ENCODE measurements around the gene C11orf42.
"Not testable (repeated sequence)": the region's sequence is repeated elsewhere in the genome, so short reads cannot be mapped to it uniquely, and the experiment has no call there.

The C11orf42 gene

DNA sequence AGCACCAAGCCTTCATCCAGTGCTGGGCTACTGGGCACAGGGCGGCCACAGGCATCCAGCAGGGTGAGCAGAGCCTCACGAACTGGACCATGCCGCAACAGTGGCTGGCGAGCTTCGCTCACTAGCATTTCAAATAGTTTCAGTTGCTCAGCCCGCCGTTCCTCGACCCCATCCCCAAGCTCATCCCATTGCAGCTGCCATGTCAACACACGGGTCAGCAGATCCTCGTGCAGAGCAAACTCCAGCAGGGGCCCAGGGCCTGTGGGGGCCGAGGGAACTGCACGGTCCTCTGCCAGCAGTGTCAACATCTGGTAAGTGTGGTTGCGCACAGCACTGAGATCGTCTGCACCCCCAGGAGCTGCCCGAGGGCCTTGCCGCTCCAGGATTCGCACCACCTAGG lies 18.5 kb downstream of the C11orf42 start:
- no peak for DNase-seq (ENCODE audit: low read depth in 2 of 2)

DNA sequence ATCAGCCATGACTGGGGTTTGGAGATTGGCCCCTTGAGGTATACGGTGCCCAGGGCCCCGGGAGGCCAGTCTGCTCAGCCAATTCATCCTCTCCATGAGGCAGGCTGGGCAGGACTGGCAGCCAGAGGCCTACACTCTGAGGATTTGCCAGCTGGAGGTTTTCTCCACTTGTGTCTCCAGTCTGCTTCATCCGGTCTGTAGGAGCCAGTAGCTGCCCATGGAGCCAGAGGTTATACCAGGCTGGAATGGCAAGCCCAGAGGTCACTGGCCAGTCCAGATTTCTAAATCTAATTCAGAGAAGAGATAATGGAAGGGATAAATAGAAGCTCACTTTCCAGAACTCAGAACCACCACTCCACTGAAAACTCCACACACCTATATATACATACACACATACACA lies 19.1 kb downstream of the C11orf42 start:
- no peak for DNase-seq (ENCODE audit: low read depth in 2 of 2)

DNA sequence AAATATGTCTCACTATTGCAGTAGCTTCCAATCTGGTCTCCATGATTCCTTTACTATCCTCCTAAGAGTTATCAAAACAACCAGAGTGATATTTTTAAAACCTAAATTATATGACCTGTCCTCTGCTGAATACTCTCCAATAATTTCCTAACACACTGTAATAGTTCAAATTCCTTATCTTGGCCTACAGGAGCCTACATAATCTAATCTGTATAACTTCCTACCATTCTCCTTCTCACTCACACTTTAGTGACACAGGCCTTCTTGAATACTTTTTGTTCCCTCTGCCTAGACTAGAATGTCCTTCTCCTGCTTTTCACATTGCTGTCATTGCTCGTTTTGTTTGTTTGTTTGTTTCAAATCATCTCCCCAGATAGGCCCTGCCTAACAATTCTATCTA lies 19.7 kb downstream of the C11orf42 start:
- no peak for DNase-seq (ENCODE audit: low read depth in 2 of 2)

DNA sequence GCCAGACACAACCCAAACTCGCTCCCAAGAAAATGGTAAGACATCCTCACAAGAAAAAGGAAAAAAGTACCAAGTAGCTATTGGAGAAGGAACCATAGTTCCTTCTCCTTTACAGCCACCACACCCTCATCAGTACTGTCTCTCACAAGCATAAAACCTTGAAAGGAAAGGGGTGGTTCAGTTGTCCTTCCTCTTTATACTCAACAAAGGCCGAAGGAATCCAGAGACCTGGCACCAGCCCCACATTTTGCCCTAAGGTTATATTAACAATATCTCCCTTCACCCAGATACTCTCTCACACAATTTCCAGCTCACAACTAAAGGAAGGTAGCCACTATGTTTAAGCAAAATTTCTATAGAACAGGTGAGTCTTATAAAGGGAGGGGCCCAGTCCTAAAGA lies 20.5 kb downstream of the C11orf42 start:
- no peak for DNase-seq (ENCODE audit: low read depth in 2 of 2)

DNA sequence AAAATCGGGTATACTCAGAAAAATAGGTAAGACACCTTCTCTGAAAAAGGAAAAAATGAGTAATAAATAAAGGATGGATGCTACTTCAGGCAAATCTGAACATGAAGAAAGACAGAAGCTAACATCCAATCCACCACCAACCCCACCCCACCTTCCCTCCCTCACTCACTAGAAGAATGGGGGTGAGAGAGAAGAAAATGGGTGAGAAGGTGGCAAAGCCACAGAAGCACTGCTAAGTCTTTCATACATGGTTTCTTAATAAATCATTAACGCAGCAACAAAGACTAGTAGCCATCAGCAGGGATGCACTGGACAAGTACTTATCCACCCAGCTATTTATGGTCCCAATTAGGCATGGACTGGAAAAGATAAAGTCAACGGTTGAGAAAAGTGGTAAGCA lies 23.2 kb downstream of the C11orf42 start:
- no peak for DNase-seq (ENCODE audit: low read depth in 2 of 2)

DNA sequence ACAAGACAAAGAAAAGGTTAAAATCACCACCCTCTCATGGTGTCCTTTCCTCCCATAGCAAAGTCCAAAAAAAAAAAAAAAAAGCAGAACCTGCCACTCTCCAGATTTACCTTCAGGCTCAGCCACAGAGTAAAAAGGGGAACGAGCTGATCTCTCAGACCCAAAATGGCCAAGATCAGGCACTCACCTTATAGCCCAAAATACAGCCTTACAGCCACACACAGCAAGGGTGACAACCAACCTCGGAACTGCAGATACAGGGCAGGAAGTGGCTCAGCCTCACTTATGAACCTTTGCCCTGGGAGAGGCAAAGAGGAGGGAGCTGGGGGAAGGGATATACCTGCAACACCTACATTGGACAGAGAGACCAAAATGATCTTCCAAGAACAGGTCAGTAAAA lies 24.6 kb downstream of the C11orf42 start:
- DNase-seq (ENCODE audit: low read depth in 2 of 2), result no peak

DNA sequence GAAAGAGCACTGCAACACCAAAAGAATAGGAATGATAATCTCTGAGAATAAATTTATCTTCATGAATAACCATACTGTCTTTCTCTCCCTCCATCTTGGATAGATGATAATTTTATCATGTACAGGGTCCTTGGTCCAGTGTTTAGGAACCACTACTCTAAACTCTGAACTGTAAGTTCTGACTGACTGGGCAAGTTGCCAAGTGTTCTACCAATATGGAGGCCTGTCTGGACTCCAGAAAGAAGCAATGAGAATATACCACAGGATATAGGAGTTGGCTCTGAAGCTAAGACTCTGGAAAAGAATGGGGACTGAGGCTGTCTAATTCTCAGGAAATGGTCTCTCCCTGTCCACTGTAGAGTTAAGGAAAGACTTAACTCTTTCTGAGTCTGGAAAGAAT lies 27.5 kb downstream of the C11orf42 start:
- DNase-seq (ENCODE audit: low read depth in 2 of 2), result no peak

DNA sequence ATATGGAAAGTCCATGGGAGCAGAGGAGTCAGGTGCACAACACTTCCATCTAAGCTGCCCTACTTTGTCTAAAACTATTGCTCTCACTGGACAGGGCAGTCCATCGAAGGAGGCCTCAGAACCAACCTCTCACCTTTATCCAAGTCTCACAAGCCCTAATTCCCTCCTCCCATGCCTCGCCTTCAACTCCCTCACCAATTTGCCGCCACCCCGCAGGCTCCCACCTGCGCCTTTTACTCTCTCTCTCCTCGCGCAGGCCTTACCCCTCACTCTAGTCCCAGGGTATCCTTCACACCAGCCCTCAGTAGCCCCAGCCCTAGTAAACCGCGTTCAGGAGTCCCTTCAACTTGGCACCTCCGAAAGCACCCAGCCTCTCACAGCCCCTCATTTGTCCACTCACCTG lies 28.6 kb downstream of the C11orf42 start:
- no peak for DNase-seq (ENCODE audit: low read depth in 2 of 2)

DNA sequence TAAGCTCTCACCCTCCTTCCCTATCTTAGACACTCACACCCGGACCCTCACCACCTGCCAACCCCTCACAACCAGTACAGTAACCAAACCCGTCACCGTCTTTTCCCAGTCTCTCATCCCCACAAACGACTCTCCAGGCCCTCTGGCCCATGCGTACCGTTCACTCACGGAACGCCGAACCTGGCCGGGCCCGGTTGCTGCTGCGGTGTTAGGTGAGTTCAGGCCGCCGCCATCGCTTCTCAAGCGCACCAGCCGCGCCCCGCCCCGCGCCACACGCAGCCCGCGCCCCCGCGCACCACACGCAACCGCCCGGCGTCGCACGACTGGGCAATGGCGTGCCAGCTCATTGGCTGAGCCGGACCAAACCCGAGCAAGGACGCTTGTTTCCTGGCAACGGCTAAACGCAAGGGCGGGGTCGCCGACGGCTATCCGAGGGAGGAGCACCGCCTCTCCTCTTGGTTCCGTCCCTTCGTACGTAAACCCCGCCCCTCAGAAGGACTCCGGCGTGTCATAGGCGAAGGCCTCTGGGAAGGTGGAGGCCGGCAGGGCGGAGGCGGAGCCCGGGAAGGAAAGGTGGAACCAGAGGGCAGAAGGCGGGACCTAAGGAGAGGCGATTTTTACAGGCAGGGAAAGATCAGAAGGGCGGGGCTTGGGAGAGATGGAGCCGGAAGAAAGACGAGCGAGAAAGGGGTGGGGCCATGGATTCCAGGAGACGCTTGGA lies 29.2 kb downstream of the C11orf42 start, which contains the start of gene FHIP1B:
Gene FHIP1B (minus strand): TSS at position 250 of the 721 bp plus-strand sequence. CDS start 10,120 bp downstream, outside the sequence.
- DNase-seq (ENCODE audit: low read depth in 2 of 2), result peak; percentile 99

DNA sequence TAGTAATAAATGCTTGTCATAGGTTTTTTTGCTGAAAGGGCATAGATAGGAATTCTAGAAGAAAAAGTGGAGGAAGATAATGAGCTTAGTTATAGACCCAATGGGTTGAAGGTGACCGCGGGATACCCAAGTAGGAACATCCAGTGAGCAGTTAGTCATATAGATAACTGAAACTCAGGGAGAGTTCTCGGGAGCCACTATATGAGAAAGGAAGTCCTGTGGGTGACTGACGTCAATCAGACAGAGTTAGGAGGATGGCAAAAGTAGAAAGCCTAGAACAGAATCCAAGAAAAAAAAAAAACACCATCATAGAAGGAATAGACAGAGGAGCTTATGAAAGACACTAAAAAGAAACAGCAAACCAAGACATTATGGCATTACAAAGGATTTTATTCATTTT lies 31.9 kb downstream of the C11orf42 start:
- no peak for DNase-seq (ENCODE audit: low read depth in 2 of 2)

DNA sequence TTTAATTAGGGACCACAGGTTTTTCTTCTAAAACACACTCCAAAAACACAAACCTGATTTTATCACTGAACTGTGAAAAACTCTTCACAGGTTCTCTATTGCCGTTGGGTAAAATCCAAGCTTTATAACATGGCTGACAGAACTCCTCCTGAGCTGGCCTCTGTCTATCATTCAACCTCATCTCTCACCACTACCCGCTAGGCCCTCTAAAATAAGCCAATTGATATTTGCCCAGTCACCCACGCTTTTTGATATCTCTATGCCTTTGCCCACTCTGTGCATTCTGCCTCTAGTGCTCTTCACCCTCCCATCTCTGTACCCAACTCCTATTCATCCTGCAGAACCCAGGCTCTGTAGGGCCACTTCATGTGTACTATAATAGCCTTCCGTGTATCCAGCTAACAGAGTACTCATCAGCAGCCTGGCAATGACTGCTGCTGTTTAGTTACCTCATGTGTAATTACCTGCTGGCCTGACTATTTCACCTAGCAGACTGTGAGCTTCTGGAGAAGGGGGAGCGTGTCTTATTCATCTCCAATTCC lies 32.5 kb downstream of the C11orf42 start:
- no peak for DNase-seq (ENCODE audit: low read depth in 2 of 2)

DNA sequence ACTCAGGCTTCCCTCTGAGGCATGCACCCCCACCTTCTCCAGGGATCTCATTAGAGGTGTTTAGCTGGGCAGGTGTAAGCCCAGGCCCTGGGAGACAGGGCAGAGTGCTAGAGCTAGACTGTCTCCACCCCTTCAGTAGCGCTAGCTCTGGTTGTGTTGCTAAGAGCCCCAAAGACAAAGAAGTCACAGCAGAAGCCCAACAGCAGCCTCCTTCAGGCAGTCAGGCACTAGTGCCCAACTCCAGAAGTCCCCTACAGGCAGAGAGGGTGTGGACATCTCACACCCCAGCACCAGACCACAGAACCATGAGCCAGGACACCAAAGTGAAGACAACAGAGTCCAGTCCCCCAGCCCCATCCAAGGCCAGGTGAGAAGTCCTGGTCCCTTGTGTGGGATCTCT lies 33.5 kb downstream of the C11orf42 start, which contains the start of gene CNGA4:
Gene CNGA4 (plus strand): TSS at position 188 of the 400 bp plus-strand sequence. CDS start 118 bp downstream, at position 306.
- no peak for DNase-seq (ENCODE audit: low read depth in 2 of 2)

DNA sequence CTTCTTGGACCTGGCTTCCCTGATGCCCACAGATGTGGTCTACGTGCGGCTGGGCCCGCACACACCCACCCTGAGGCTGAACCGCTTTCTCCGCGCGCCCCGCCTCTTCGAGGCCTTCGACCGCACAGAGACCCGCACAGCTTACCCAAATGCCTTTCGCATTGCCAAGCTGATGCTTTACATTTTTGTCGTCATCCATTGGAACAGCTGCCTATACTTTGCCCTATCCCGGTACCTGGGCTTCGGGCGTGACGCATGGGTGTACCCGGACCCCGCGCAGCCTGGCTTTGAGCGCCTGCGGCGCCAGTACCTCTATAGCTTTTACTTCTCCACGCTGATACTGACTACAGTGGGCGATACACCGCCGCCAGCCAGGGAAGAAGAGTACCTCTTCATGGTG lies 34.8 kb downstream of the C11orf42 start:
- no peak for DNase-seq (ENCODE audit: low read depth in 2 of 2)

DNA sequence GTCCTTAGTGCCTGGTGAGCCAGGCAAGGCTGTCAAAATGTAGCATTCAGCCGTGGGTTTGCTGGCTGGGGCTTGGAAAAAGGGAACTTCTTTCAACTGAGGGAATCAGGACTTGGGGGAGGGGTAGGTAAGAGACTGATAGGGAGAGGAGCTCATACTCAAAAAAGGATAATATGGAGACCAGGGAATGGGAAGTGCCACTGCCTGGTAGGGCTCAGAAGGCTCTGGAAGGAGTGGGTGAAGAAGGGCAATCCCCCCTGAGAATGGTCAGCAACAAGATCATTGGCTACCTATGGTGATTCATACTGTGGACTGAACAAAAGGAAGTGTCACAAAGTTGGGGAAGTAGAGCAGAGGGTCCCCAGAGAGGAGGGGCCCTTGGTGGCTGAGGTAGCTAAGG lies 35.4 kb downstream of the C11orf42 start:
- no peak for DNase-seq (ENCODE audit: low read depth in 2 of 2)

DNA sequence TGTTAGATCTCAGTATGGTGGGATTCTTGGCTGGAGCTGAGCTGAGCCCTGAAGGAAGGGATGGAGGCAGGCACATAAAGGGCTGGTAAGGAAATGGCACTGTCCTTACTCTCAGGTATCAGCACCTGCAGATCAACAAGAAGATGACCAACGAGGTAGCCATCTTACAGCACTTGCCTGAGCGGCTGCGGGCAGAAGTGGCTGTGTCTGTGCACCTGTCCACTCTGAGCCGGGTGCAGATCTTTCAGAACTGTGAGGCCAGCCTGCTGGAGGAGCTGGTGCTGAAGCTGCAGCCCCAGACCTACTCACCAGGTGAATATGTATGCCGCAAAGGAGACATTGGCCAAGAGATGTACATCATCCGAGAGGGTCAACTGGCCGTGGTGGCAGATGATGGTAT lies 36.0 kb downstream of the C11orf42 start:
- DNase-seq (ENCODE audit: low read depth in 2 of 2), result no peak

DNA sequence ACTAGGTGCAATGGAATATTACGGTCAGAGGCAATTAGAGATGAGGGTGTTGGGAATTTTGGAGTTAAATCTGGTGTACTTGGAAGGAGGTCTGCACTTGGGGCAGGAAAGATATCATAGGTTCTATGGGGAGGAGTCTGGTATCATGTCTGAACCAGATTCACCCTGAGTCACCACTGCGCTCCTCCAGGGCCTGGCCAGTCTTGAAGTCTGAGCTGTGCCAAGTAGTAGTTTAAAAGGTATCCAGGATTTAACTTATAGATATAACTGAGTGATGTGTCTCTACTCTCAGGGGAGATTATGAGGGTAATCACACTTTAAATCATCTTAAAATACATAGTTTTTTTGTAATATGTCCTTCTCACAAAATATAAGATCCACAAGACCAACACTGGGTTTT lies 40.2 kb downstream of the C11orf42 start:
- no peak for DNase-seq (ENCODE audit: low read depth in 2 of 2)

DNA sequence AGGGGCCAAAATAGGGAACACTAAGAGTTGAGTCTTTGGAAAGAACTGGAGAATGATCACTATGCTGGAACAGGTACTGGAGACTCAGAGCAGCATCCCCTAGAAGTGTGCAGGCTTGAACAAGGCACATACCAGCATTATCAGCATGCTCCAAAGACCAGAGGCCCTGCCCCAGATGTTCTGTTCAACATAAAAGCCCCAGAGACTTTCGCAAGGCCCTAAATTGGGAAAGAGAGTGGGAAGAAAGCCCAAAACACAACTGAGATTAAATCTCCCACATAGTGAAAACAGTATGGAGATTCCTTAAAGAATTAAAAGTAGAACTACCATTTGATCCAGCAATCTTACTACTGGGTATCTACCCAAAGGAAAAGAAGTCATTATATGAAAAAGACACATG lies 42.9 kb downstream of the C11orf42 start:
- no peak for DNase-seq (ENCODE audit: low read depth in 2 of 2)

DNA sequence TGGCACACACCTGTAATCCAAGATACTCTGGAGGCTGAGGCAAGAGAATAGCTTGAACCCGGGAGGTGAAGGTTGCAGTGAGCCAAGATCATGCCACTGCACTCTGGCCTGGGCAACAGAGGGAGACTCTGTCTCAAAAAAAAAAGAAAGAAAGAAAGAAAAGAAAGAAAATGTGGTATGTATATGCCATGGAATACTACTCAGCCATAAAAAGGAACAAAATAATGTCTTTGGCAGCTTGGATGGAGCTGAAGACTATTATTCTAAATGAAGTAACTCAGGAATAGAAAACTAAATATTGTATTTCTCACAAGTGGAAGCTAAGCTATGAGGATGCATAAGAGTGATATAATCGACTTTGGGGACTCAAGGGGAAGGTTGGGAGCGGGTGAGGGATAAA lies 43.5 kb downstream of the C11orf42 start:
- not testable (repeated sequence) for DNase-seq (ENCODE audit: low read depth in 2 of 2)

DNA sequence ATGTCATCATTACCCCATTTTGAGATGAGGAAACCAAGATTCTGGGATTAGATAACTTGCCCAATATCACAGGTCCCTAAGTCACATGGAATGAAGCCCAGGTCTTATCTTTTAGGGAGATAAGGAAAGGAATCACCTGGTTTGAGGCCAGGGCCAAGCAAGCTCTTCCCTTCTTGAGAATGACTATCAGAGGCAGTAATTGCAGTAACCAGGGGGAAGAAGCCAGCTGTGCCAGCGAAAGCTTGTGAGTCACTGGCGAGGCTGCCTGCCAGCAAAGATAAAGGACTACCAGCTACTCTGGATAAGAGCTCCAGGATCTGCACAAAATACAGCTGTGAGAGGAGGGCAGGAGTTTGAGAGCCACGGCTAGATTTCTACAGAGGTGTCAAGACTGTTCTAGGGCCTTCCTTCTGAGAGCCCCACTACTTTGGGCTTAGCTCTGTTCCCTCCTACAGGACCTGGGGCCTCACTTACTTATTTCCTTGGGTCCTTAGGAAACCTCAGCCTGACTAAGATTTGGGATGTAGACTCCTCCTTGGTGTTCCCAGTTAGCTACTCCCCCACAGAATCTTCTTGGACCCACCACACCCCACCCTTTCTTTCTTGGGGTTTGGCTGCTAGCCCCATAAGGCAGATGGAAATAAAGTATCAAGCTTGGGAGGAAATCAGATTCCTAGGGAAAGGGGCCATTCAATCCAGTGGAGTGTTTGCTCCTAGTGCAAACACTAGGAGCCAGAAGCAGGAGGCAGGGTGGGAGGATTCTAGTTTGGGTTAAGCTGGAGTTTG lies 44.6 kb downstream of the C11orf42 start:
- DNase-seq (ENCODE audit: low read depth in 2 of 2), result no peak

DNA sequence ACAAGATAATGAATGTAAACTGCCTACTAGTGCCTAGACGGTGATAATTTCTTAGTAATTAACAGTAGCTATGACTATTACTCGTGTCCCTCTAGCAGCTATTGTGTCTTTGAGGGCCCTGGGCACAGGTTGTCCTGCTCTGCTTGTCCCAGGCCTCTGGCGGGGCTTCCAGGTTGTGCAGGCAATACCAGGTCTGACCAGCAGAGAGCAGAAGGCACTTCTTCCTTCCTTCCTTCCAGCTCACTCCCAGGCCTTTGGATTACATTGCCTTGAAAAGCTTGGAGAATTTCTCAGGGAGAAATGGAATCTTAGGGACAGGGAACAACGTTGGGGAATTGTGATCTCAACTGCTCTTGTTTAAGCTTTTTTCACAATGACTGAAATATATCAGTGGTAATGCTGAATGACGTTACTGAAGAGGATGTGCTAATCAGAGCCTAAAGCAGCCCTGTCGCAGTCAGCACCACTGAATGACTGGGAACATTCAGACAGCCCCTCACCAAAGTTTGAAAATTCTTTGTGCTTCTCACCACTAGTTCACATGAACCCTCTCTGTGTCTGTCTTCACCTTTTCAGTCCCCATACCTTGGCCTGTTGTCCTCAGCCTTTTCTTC lies 45.9 kb downstream of the C11orf42 start:
- no peak for DNase-seq (ENCODE audit: low read depth in 2 of 2)

DNA sequence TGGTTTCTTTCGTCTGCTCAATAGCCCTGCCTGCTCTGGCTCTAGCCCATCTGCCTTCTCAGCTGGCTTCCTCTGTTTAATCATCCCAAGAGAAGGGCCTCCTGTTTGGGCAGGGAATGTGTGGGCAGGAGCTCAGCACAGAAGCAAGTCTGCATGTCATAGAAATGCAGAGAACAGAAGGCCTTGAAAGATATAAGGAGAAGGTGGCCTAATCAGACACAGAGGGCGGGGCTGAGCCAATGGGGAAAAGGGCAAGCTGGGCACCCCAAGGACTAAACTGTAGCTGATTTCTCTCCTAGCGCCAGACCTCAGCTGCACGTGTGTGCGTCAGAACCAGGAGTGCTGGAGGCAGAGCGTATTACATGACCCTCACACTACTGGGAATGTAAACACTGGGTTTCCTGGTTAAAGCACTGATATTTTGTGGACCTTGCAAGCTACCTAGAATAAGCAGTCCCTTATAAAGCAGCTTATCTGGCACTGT lies 46.7 kb downstream of the C11orf42 start:
- DNase-seq (ENCODE audit: low read depth in 2 of 2), result no peak

DNA sequence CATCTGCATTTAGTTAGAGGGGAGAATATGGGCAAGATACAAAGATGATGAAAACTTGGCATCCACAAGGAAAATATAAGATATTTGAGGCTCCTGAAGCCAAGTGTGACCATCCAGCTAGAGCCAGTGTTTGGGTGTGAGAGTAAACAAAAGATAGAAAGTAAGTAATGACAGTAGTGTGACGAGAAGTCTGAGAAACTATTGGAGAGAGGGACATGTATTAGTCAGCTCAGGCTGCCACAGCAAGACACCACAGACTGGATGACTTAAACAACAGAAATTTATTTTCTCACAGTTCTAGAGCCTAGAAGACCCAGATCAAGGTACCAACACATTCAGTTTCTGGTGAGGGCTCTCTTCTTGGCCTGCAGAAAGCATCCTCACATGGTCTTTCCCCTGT lies 47.8 kb downstream of the C11orf42 start:
- no peak for DNase-seq (ENCODE audit: low read depth in 2 of 2)

Measured in stimulated activated CD8-positive, alpha-beta memory T cell treated with anti-CD3 and anti-CD28 coated beads, Interleukin-15, amount 100 ng/mL, for 4 hours (primary cell).